GM21786 (cell line): ENCODE data around the gene MYO1D.
"Not testable (repeated sequence)": the region's sequence is repeated elsewhere in the genome, so short reads cannot be mapped to it uniquely, and the experiment has no call there.

ENCODE experiments used
- ATAC-seq: cut with Tn5 transposase; IDR thresholded peaks from one replicate; pipeline ENCODE4 v1.9.1; 2021; ENCODE audit not compliant: unreplicated experiment

Gene MYO1D

DNA sequence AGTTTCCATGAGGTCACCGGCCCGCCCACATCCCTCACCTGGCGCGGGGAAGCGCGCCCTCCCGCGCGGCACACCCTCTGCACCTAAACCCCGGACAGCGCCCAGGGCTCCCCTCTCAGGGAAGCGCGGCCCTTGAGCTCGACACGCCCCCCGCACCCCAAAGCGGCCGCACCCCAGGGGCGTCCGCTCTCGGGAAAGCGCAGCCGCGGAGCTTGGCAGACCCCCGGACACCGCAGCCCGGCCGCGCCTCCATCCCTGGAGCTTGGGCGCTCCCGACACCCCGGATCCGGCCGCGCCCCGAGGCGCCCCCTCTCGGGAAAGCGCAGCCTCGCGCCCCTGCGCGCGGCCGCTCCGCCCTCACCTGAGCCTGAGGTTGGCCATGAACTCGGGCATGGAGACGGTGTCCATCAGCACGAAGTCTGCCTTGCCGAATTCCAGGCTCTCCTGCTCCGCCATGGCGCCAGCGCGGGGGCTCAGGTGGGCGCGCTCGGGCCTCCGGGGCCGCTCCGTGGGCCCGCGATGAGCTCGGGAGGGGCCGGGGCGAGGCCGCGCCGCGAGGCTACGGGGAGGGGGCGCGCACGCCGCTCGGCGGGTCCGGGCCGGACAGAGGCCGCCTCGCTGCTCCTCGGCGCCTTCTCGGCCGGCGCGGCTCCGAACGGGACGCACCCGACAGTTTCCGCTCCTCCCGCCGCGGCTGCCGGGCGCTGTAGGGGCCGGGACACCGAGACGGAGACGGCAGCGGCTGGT lies at the start of gene MYO1D:
Gene MYO1D, minus strand, starts transcription at position 708 of the 747 bp plus-strand sequence. Its CDS starts 252 bp downstream, at position 456.
- ATAC-seq = peak; percentile 40

GRCh38 chr17:32926183-32926582 lies 49.3 kb upstream of the MYO1D start:
- ATAC-seq = no peak

DNA sequence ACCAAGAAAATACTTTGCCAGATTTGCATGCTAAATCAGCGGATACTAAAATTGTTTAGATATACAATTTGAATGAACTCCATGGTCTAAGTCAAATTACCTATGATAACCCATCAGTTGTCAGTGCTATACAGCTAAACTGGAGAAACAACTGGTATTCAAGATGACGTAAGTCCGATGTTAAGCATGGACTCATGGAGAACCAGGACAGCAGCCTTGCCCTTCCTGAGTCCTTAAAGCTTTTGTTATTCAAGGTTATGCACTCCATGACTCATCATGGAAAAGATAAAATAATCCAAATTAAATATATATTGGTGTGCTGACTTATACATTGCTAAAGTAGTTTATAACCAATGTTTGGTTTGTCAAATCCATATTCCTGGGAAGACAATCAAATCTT lies 47.0 kb upstream of the MYO1D start:
- ATAC-seq = not testable (repeated sequence)

GRCh38 chr17:32921017-32921416 lies 44.1 kb upstream of the MYO1D start:
- no peak for ATAC-seq

DNA sequence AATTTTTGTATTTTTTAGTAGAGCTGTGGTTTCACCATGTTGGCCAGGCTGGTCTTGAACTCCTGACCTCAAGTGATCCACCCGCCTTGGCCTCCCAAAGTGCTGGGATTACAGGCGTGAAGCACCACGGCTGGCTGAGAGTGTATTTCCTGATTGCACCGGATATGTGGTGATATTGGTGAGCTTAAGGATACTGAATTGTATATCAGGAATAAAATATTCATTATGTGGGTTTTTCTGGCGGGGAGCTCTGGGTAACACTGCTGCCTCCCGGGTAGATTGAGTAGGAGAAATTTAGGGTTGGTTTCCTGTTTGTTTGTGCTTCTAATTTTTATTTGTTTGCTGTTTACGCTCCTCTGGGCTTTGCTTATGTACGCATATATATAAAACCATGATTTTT lies 43.4 kb upstream of the MYO1D start:
- no peak for ATAC-seq

DNA sequence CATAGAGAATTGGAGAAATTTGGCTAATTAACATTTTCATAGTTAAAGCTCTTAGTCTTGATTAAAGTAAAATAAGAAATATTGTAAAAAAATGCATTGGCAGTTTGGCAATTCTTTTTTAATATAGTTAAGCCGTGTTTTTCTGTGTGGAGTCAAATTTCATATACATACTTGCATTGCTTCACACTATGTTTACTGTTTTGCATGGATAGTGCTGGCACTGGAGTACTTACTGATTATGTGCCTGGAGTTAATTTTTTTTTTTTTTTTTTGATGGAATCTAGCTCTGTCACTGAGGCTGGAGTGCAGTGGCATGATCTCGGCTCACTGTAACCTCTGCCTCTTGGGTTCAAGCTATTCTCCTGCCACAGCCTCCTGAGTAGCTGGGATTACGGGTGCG lies 43.0 kb upstream of the MYO1D start:
- not testable (repeated sequence) for ATAC-seq

GRCh38 chr17:32917842-32918241 lies 40.9 kb upstream of the MYO1D start:
- ATAC-seq = no peak

DNA sequence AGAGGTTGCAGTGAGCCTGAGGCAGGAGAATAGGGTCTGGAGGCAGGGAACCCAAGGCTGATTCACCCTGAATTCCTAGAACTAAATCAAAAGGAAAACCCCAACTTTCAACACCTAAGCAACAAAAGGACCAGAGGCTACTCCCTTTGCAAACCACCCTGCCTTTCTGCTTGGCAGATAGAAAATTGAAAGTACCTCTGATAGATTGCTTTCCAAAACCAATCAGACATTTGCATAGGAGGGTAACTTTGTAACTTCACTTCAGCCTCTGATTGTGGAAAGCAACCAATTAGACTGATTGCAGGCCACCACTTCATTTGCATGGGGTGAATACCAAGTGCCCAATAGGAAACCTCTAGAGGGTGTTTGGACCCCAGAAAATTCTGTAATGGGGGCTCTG lies 40.2 kb upstream of the MYO1D start:
- ATAC-seq = no peak

- no peak for ATAC-seq
Observed at GRCh38 chr17:32916134-32916533, 39.2 kb upstream of the MYO1D start.

DNA sequence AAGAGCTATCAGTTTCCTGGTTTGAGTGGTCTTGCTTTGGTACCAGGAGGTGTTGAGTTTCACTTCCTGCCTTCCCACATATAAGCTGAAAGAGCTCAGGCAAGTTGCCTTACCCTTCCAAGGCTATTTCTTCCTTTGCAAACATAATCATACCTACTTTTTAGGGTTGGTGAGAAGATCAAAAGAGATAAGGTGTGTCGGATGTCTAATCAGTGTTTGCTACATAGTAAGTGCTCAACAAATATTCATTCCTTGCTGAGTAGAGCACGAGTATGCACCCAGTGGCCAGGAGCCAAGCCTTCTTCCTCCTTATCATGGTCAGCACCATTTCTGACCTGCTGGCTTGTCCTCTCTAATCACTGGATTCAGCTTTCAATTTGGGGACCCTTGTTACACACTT lies 38.3 kb upstream of the MYO1D start:
- ATAC-seq = no peak

GRCh38 chr17:32914181-32914580 lies 37.3 kb upstream of the MYO1D start:
- ATAC-seq = no peak

- ATAC-seq = no peak
Observed at GRCh38 chr17:32913593-32913992, 36.7 kb upstream of the MYO1D start.

- ATAC-seq = no peak
Observed at GRCh38 chr17:32912218-32912897, 35.4 kb upstream of the MYO1D start.

DNA sequence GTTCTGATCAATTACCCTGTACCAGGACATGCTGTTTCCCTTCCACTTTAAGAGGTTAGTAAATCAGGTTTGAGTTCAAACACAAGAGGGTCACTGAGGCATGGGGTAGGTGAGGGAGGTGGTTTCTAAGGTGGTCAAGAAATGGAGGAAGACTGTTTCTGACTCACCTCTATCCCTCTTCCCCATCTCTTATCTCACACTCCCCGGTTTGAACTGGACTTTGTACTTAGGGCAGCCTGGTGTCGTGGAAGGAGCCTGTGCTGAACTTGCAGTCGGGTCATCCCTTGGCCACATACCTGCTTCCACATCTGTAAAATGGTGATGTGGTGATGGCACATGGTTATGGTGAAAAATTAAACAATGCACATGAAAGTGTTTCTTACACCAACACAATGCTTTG lies 33.8 kb upstream of the MYO1D start:
- no peak for ATAC-seq

DNA sequence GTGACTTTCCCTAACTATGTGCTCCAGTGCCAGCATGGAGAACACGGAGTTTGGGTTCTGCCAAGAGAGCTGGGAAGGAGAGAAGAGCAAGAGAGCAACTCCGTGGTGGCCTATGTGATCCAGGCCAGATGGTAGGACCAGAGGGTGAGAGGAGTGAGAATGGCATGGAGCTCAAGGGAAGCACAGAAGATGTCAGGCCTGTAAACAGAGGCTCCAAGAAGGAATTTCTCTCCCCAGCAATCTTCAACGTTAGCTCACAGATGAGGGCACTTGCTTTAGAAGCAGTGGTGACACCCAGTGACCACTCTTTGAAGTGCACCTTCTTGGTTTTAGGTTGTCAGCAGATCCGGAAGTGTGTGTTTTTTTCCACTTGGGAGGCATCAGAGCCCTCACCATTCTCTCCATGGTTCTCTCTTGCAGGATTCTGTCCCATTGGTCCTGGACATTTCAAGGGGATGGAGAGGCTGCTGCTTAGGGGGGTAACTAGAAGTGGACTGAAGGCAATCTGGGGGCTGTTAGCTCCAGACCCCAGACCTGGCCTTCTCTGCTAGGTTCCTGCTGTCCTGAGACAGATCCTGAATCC lies 33.0 kb upstream of the MYO1D start:
- ATAC-seq = no peak

- no peak for ATAC-seq
Observed at GRCh38 chr17:32907583-32907982, 30.7 kb upstream of the MYO1D start.

DNA sequence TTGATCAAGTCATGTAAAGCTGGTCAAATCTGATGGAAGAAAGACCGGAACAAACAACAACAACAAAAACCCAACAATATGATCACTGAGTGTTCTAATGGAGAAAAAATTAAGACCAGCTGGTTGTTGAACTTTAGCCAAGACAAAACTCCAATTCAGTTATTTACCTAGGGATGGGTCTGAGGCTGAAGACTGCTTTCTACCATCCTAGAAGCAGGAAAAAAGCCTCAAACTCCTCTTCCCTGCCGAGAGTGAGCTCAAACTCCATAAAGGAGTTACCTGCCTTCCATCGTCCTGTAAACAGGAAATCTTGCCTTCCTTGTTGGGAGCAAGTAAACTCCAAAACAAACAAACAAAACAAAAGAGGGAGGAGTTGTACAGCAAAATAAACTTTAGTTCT lies 28.0 kb upstream of the MYO1D start:
- no peak for ATAC-seq

- ATAC-seq = no peak
Observed at GRCh38 chr17:32903774-32904673, 27.1 kb upstream of the MYO1D start.

GRCh38 chr17:32901743-32902142 lies 24.8 kb upstream of the MYO1D start:
- no peak for ATAC-seq

DNA sequence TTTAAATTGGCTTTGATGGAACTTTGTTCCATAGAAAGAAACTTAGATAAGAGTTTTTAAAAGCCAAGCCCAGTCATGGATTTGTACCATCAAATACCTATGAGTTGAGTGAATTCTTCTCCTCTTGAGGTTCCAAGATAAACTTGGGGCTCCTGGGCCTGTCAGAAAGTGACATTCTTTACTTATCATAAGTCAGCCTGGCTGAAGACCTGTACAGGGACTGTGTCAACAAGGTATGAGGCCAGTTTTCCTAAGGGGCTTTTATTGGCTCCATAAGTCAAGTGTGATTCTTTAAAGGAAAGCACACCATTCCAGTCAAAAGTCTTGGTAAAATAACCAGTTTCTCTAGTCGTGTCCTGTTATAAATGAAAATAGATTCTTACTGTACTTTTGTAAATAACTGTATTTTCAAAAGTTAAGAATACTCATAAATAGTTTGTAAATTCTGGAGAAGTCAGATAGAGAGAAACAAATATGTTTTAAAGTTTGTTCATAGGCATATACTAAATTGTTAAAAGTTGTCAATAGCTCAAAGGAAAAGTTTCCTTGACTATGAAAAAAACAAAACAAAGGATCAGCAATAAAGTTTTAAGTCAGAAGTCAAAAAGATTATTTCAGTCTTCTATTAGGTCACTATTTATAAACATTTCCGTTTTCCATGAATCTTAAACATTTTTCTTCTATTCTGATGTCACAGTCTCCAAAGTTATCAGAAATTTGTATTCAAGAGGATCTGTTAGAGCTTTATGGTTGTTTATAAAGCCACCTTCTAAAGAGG lies 22.5 kb upstream of the MYO1D start:
- no peak for ATAC-seq
